HG03457 (cell line): ENCODE results near the gene PFDN2.

ENCODE experiments used
- ATAC-seq: cut with Tn5 transposase; IDR thresholded peaks from one replicate; pipeline ENCODE4 v1.9.1; 2021; ENCODE audit warnings: moderate number of reproducible peaks; ENCODE audit not compliant: unreplicated experiment

Gene PFDN2

GRCh38 chr1:161117759-161118581, at the start of gene PFDN2, which contains the start of gene NIT1:
Gene PFDN2 (minus strand): TSS chr1:161118037. CDS start chr1:161118026, 11 bp downstream.
Gene NIT1 (plus strand): TSS chr1:161118105. CDS start chr1:161118177, 72 bp downstream.
- ATAC-seq: peak; percentile 56

DNA sequence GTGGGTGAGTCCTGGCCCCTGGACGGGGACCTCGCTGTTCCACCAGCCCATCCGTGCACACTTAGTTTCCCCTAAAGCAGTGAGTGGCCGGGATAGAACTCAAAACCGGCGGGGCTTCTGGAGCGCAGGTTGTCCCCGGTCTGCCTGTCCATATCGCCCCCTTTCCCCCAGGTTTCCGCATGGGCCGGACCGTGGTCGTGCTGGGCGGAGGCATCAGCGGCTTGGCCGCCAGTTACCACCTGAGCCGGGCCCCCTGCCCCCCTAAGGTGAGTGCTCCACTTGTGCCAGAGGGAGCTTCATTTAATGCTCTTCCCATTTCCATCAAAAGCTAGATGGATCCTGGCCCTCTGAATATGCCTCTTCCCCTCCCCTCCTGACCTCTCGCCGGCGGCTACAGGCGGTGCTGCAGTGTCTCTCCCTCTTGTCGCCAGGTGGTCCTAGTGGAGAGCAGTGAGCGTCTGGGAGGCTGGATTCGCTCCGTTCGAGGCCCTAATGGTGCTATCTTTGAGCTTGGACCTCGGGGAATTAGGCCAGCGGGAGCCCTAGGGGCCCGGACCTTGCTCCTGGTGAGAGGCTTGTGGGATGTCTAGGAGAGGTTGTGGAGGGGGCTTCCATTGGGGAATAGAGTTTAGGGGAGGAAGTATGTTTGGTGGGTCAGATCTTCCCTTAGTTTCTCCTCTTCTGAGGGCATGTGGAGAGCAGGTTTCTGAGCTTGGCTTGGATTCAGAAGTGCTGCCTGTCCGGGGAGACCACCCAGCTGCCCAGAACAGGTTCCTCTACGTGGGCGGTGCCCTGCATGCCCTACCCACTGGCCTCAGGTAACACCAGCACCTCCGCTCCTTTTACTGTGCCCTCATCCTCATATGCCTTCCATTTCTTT, 49.1 kb upstream of the PFDN2 start:
- no peak for ATAC-seq

GRCh38 chr1:161165742-161166668, 48.2 kb upstream of the PFDN2 start, which contains the start of gene PPOX:
Gene PPOX (plus strand): TSS chr1:161166426. CDS start chr1:161166848, 422 bp downstream.
- peak; percentile 80 for ATAC-seq

- no peak for ATAC-seq
Observed at GRCh38 chr1:161164901-161165610, 47.2 kb upstream of the PFDN2 start.

GRCh38 chr1:161163793-161164192, 46.0 kb upstream of the PFDN2 start:
- ATAC-seq: no peak

- ATAC-seq: no peak
Observed at GRCh38 chr1:161162806-161163205, 45.0 kb upstream of the PFDN2 start.

DNA sequence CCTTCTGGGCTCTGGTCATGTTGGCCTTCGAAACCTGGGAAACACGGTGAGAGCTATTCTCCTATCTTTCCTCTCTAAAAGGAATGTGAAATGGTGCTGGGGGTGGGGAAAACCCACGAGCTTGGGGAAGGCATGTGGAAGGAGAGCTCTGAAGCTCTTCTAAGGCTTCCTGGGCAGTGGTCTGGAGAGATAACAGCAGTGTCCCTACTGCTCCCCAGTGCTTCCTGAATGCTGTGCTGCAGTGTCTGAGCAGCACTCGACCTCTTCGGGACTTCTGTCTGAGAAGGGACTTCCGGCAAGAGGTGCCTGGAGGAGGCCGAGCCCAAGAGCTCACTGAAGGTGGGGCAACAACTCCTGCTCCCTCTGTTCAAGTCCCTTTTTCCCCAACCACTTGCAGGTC, 44.2 kb upstream of the PFDN2 start:
- no peak for ATAC-seq

GRCh38 chr1:161161652-161162051, 43.8 kb upstream of the PFDN2 start:
- ATAC-seq: no peak

- ATAC-seq: no peak
Observed at GRCh38 chr1:161160671-161161145, 42.9 kb upstream of the PFDN2 start.

- no peak for ATAC-seq
Observed at GRCh38 chr1:161159913-161160243, 42.0 kb upstream of the PFDN2 start.

GRCh38 chr1:161159087-161159912, 41.5 kb upstream of the PFDN2 start, which contains the start of gene USP21:
Gene USP21 (plus strand): TSS chr1:161159500. CDS start chr1:161160641, 1,141 bp downstream.
- peak; percentile 44 for ATAC-seq

DNA sequence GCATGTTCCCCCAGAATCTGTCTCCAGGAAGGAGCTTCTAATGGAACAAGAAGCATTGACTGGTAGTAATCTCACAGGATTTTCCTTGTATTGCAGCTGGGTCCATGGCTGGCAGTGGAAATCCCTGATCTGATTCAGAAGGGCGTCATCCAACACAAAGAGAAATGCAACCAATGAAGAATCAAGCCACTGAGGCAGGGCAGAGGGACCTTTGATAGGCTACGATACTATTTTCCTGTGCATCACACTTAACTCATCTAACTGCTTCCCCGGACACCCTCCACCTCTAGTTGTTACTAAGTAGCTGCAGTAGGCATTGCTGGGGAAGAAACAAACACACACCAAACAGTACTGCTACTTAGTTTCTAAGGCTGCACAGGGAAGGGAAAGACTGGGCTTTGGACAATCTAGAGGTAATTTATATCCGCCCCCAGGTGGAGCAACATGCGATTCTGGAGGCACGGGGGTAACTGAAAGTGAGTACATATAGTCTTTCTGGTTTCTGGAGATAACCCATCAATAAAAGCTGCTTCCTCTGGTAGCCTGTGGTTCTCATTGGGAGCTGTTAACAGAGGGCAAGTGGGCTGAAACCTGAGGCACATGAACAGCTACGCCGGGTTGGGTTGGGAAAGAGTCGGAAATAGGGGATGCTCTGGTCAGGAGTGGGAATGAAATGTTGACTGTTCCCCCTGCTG, 40.6 kb upstream of the PFDN2 start:
- ATAC-seq: no peak

GRCh38 chr1:161157867-161158266, 40.0 kb upstream of the PFDN2 start:
- no peak for ATAC-seq

- ATAC-seq: peak; percentile 50
Observed at GRCh38 chr1:161153682-161154337, 36.0 kb upstream of the PFDN2 start, which contains the start of gene UFC1. Gene UFC1 (plus strand): TSS chr1:161153978. CDS start chr1:161153998, 20 bp downstream.

DNA sequence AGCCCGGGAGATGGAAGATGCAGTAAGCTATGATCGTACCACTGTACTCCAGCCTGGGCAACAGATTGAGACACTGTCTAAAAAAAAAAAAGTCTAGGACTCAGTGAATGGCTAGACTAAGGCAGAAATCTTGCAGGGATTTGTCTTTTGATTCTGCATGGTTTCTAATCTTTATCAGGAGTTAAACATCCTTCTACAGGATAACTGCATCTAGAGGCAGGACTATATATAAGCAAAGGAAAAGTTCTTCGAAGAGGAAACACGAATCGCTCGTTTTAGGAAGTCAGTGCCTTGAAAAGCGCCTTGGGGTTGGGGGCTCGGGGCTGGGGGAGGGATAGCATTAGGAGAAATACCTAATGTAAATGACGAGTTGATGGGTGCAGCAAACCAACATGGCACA, 35.3 kb upstream of the PFDN2 start:
- no peak for ATAC-seq

DNA sequence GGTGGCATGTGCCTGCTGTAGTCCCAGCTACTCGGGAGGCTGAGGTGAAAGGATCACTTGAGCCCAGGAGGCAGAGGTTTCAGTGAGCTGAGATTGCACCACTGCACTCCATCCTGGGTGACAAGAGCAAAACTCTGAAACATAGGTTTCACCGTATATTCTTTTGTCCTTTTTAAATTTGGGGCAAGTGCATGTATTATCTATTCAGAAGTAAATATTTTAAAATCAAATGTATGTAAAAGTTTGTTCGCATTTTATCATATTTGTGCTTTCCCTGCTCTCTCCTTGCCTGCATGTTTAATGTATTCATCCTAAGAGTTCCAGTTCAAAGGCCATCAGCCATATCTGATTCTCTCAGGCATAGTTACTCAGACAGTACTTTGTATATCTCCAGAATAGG, 28.0 kb upstream of the PFDN2 start:
- ATAC-seq: no peak

DNA sequence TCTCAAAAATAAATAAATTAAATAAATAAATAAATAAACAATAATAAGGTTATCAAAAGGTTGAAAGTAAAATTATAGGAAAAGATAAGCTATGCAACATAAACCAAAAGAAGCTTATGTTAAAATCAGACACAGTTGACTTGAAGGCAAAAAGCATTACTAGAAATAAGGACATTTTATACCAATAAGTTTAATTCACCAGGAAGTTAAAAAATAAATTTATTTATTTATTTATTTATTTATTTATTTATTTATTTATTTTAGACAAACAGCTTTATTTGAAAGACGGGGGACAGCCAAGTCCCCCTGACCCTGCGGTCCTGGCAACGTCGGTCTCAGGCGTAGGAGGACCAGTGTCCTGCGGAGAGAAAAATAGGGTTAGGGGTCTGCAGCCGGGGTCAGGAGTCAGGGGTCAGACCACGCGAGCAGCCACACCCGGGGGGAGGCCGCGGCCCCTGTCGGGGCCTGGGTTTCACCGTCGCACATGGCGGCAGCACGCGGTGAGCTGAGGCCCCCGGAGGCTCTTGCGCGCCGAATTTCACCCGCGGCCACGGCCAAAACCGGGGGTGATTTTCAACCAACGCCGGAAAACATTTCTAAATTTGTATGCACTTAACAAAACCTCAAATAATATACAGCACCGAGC, 23.0 kb upstream of the PFDN2 start:
- no peak for ATAC-seq
